CD4-positive, alpha-beta T cell treated with Interleukin-17A for 1 hour (primary cell): ENCODE measurements around the gene CLSTN3.

Experiments used
- DNase-seq: peaks from one replicate; pipeline ENCODE4 v3.0.0-alpha.2; 2020

Gene CLSTN3

DNA sequence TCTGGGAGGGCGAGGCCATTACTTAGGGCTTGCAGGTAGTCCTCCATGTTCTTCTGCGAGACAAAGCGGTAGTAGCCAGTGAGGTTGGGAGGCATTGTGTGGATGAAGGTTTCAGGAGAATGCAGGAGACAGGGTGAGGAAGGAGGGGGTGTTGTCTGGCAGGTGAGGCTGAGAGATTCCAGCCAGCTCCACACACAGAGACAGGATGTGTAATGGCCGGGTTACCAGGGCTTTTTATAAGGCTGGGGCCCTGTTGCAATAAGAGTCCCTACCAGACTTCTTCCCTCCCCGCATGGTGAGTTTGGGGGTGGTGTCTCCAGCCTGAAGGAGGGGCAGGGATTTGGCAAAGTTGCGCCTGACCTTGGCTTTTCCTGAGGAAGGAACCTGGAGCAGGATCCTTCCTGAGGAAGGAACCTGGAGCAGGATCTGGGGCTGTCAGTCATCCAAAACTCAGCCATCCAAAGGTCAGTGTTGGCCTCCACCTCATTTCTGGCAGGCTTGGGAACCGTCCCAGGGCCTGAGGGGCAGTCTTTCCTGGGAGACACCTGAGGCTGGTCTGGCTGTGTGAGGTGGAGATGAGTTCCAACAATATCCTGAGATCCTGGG is 1.4 kb upstream of the CLSTN3 start, which contains the start of gene RBP5:
Gene RBP5 (minus strand): TSS at position 209 of the 606 bp plus-strand sequence. CDS start 114 bp downstream, at position 95.
- DNase-seq, result no peak

DNA sequence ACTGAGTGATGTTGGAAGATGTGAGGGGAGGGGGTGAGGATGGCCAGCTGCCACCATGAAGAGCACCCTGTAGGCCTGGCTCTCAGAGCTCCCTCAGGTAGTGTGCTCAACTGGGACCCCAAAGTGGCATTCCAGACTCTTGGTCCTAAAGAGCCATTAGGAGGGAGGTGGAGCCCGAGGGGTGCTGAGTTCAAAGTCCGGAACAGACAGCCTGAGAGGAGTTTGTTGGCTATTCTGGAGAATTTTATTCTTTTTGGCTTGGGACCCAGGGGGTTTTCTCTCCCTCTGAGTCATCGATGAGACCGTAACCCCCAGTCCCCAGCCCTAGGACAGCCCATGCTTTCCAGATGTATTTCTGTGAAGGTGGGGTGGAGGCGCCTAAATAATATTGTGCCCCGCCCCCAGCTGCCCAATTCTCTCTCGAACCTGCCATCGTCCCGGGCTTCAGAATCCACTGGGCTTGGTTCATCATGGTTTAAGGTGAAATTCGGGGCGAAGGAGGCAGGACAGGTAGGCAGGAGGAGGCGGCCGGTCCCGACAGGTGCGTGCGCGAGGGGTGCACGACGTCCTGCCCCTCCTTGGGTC is 792 bp upstream of the CLSTN3 start:
- DNase-seq, result no peak

DNA sequence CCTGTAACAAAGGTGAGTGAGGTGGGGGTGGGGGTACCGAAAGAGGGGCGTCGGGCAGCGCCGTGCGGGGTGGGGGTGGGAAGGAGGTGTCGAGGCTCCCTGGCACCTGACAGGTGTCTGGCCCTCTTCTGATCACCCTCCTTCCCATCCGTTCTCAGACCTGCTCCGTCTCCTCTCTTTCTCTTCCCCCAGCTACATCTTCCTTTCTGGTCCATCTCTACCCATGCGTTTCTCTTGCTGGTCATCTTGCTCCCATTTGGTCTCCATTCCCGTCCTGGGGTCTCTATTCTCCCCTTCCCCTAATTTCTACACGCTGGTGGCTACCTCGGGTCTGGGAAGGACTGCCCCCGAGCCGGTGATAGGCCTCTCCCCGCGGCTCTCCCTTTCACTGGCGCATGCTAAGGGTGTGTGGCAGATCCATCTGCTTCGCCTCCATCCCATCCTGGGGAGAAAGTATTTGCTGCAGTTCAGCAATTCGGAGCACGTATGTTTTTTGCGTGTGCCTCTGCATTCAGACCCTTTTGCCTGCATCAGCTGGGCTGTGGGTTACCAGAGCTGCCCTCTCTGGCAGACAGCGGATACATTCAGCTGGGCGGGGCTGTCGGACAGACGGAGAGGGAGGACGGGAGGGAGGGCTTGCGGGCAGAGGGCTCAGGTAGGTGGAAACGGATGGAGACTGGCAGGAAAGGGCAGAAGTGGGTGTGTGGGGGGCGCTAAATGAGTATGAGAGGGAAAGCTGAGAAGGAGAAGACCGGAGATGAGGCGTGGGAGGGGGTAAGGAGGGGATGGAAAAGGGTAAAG is 730 bp downstream of the CLSTN3 start:
- peak; percentile 61 for DNase-seq

DNA sequence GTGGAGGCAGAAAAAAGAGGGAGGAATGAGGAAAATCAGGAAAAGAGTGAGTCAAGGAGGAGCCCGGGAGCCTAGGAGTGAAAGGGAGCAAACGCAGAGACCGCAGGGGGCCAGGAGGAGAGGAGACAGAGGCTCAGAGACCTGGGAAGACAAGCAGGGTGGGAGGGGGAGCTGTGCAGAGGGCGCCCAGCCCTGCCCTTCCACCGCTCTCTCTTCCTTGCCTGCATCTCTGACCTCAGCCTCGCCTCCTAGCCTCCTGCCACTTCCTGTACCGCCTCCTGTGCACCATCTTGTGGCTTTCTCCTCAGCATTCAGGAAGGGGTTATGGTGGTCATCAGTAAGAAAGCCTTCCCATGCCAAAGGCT is 1.3 kb downstream of the CLSTN3 start:
- peak; percentile 42 for DNase-seq

DNA sequence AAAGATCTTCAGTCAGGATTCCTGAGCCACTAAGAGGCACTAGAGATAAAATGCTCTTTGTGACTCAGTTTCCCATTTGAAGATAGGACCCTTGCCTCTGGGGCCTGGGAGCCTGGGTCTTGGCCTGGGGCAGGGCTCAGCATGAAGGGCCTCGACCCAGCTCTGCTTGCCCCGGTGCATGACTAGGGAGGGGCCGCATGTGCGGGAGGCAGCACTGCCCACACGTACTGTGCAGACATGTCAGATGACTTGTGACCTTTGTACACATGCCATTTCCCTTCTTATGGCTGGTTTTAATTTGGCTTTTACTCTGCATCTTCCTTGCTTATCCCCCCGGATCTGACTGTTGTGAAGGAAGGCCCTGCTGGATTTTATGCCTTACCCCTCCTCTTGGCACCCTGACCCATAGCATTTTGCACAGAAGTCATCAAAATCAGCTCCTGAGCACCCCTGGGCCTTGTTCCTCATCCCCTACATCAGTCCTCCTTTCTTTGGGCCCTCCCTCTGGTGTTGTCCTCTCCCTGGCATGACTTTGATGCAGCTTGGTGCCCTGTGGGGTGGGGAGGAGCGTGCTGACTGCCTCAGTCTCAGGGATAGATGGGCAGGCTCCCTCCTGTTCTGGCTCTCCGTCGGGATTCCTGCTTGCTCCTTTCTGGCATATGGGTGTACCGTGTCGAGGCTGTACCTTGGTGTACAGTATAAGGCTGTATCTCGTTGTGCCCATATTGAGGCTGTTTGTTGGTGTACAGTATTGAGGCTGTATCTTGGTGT is 4.4 kb downstream of the CLSTN3 start:
- no peak for DNase-seq

DNA sequence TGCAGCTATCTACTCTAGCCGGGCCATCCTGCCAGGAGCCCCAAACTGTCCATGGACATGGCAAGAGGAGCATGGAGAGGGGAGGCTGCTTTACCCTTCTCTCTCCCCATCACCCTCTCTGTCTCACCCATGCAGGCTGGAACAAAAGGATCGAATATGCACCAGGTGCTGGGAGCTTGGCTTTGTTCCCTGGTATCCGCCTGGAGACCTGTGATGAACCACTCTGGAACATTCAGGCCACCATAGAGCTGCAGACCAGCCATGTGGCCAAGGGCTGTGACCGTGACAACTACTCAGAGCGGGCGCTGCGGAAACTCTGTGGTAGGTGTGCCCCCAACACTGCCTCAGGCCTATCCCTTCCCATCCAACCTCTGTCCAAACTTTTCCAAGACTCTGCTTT is 5.9 kb downstream of the CLSTN3 start:
- DNase-seq, result no peak

DNA sequence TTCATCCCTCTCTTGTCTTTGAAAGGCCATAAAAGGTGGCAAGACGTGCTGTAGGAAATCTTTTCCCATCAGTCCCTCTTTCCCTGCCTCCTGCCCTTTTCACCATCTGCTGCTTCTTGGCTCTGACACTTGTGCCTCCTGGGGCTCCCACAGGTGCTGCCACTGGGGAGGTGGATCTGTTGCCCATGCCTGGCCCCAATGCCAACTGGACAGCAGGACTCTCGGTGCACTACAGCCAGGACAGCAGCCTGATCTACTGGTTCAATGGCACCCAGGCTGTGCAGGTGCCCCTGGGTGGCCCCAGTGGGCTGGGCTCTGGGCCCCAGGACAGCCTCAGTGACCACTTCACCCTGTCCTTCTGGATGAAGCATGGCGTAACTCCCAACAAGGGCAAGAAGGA is 6.5 kb downstream of the CLSTN3 start:
- DNase-seq, result no peak

DNA sequence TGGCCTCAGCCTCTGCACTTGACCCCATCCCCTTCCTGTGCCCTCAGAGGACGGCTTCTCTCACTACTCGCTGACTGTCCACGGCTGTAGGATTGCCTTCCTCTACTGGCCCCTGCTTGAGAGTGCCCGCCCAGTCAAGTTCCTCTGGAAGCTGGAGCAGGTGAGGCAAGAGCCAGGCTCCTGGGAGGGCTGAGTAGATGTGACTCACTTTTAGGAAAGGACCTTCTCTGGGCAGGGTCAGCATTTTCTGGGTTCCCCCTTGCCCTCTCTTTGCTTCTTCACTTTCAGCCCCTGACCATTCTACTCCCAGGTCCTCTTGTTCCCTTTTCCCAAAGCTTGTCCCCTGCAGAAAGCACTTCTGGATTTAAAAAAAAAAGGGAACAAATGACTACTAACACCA is 7.7 kb downstream of the CLSTN3 start:
- no peak for DNase-seq

DNA sequence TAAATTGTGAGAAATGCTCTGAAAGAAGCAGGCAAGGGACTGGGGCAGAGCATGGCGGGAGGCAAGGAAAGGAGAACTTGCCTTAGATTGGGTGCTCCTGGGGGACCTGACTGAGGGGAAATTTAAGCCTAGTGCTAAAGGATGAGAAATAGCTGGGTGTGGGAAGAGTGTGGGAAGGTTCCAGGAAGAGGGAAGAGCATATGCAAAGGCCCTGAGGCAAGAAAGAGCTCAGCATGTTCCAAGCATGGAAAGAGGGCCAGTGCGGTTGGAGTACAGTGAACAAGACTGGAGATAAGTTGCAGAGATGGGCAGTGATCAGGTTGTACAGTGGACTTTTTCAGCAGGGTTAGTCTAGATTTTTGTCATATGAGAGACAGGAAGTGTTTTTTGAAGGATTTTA is 9.0 kb downstream of the CLSTN3 start:
- DNase-seq, result no peak

DNA sequence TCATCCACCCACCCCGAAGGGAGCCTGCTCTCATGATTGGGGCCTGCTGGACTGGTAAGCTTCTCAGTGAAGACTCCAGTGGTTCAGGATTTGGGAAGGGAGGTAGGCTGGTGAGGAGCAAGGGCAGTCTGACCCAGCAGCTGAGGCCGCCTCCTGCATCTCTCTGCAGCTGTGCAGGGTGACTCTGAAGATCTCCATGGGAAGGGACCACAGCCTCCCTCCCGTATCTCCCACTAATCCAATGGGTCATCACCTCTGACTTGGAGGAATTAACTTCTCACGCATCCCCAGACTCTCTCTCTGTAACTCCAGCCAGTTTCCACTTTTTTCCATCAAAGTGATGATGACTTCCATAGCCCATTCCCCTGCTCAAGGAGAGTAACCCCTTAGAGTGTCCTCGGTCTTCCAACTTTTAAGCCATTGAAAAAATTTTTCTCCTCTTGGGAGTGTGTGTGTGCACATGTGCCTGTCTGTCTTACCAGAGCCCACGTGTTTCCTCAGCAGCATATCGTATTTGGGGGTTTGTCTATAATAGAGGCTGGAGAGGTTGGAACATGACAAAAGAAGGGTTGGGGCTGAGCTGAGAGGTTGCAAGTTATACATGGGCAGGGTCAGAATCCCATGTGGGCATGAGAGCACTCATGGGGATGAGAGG is 11.3 kb downstream of the CLSTN3 start:
- no peak for DNase-seq

DNA sequence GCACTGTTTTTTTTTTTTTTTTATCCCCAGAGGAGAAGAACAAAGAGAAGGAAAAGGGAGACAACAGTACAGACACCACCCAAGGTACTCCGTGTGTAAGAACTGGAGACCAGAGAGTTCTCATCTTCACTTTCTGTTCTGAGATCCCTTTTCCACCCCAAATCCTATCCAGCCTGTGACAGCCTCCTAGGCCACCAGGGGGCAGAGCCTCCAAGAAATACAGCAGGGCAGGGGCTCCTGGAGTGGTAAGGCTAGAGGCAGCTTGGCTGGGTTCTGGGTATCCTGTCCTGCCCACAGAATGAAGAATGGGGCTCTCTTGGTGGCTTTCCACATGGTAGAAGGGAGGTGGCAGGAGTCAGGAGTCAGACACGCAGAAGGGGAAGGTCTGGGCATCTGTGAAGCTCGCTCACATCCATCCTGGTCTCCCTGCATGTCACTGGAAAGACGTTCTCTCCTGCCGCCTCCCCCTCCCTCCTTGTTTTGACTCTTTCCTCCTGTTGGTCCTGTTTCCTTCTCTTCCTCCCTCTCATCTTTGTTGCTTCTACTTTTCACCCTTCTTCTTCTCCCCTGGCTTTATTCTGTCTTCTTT is 12.0 kb downstream of the CLSTN3 start:
- DNase-seq, result peak; percentile 63

DNA sequence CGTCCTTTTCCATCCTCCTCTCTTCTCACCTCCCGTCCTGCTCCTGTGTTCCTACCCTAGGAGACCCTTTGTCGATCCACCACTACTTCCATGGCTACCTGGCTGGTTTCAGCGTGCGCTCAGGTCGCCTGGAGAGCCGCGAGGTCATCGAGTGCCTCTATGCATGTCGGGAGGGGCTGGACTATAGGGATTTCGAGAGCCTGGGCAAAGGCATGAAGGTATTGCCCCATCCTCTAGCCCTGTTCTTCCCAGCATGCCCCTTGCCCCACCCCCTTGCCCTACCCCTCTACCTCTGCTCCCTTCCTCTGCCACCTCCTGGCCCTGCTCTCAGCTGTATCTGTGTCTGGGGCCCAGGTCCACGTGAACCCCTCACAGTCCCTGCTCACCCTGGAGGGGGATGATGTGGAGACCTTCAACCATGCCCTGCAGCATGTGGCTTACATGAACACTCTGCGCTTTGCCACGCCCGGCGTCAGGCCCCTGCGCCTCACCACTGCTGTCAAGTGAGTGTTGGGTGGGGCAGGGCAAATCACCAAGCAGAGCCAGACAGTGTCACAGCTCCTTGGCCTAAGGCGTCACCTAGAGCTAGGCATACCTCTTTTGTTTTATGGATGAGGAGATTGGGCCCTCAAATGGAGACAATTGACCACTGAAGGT is 12.8 kb downstream of the CLSTN3 start:
- no peak for DNase-seq

DNA sequence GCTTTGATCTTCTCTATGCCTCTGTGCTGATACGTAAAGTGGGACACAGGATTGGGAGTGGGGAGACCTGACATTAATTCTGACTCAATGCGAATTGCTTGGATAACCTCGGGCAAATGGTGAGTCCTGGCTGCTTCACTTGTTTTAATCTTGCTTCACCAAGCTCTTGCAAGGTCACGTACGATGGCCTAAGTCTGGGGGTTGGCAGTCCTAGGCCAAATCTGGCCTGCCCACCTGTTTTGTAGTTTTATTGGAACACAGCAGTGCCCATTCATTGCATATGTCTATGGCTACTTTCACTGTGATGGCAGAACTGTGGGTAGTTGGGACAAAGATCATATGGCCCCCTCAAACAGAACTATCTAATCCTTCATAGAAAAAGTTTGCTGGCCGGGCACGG is 13.4 kb downstream of the CLSTN3 start:
- no peak for DNase-seq

DNA sequence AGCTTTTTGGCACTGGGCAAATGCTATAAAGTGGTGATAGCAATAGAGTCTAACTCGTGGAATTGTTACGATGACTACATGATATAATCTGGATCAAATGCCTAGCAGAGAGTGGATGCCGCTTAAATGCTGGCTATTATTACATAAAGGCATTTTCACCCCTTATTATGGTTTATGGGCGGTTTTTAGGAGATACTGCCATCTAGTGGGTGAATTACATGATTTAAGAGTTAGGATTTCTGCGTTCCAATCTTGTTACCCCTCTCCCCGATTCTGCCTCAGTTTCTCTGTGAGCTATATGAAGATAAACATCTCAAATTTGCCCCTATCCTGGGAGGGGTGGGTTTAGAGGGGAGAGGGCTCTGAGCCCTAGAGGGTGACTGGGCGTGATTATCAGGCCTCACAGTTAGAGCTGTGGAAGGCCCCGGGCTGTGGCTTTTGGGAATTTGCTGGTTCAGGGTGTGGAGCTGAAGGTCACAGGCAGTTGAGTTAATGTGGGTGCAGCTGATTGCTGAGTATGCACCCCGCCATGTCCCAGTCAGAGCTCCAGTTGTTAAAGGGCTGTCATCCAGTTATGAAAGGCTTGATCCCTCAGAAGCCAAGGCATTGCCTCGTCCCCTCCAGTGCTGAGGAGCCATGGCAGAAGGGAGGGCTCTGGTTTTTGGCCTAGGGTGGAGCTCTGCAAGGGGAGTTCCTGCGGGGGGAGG is 14.4 kb downstream of the CLSTN3 start:
- DNase-seq, result peak; percentile 55

DNA sequence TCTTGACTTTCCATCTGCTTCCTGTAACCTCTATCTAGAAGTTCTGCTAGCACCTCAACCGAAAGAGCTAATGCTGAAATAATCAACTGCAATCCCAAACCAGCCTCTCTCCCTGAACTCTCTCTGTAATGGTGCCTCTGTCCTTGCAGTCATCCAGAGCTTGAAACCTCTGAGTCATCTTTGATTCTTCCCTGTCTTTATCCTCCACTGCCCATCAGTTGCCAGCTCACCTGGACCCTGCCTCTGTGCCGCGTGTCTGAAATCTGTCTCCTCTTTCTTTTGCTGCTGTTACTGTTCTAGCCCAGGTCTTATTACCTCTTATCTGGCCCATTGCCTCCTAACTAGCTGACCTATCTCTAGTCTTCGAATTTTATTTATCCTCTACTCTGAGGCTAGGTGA is 15.5 kb downstream of the CLSTN3 start:
- DNase-seq, result no peak

DNA sequence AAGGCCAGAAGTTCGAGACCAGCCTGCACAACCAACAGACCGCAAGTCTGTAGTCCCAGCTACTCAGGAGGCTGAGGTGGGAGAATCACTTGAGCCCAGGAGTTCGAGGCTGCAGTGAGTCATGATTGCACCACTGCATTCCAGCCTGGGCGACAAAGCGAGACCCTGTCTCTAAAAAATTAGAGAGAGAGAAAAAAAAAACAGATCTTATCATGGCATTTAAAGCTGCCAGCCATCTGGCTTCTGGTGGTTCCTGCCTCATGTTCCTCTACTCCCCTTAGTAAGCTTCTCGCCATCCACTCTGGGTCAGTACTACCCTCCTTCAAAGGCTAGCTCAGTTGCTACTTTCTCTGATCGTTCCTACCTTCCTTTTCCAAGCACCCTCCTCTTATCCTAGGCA is 16.1 kb downstream of the CLSTN3 start:
- no peak for DNase-seq

DNA sequence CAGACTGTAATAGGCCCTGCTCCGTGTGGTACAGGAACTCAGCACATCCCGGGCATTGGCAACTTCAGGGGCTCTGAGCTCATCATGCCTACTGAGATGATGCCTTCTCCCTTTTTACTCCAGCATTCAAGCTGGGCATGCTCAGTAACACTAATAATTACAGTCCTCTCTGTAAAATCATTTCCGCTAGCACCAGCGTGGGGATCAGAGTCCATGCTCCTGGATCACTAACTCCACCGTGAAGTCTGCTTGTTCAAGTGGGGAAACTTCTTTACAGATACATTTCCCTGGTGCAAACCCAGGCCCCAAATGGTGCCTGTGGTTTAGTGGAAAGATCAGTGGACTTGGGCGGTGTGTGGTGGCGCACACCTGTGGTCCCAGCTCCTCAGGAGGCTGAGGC is 16.7 kb downstream of the CLSTN3 start:
- no peak for DNase-seq

DNA sequence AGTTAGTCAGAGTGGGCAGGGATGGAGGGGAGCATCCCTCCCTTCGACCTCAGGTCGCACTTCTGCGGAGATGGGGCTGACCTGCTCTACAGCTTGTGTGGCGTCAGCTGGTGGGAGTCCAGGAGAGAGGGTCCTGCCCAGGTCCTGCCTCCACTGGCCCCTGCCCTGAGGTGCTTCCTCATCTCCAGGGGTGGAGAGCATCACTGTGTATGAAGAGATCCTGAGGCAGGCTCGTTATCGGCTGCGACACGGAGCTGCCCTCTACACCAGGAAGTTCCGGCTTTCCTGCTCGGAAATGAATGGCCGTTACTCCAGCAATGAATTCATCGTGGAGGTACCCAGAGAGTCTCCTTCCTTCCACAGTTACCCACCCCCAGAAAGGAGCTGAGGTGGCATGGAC is 20.2 kb downstream of the CLSTN3 start:
- DNase-seq, result no peak

DNA sequence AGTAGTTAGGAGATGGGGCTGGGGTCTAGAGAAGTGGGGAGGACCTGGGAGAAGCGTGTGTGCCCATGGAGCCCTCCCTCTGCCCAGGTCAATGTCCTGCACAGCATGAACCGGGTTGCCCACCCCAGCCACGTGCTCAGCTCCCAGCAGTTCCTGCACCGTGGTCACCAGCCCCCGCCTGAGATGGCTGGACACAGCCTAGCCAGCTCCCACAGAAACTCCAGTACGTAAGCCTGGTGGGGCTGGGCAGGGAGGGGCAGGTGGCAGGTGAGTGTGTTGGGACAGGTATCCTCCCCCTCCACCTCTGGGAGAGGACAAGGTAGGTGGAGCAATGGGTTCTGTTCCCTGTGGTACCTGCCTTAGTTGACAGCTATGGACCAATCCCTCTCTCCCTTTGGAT is 20.7 kb downstream of the CLSTN3 start:
- no peak for DNase-seq

DNA sequence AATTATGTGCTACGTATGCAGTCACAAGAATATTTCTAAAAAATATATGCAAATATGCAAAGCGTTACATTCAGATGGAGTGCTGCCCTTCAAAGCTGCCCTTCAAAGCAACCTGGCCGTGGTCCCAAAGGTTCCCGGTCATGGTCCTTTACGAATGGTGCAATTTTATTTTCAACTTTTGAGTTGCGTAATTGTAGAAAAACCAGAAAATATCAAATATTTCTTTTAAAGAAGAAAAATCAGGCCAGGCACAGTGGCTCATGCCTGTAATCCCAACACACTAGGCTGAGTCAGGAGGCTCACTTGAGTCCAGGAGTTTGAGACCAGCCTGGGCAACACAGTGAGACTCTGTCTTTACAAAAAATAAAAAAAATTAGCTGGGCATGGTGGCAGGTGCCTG is 21.4 kb downstream of the CLSTN3 start:
- no peak for DNase-seq

DNA sequence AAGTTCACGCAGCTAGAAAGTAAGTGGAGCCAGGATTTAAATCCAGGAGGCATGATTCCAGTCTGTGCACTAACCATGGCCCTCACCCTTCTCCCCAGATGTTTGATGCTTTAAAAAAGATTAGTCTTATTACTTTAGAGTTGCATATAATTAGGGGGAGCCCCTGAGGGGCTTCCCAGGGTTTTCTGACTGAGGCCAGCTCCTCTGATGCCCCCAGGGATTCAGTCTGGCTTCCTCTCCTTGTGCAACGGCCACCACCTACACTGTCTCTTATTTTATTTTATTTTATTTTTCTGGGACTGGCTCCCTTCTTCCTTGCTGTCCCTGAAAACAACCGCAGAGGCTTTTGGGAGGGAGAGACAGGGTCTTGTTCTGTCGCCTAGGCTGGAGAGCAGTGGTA is 22.6 kb downstream of the CLSTN3 start:
- DNase-seq, result no peak

DNA sequence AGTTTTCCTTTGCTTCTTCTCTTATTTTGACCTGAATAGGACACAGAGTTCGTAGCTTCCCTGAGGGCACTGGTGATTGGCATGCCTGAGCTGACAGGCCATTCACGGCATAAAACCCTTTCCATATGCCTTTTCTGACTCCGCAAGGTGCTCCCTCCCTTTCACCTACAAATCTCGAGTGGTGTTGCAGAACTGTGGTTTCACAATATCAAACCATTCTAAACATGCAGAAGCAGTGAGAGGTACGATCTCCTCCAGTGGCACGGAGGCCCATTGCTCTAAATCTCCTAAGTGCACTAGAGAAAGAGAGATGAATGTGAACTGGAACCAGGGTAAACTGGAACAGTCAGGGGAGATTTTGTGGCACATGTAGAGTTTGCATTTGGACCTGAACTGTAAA is 23.9 kb downstream of the CLSTN3 start:
- DNase-seq, result no peak
